Hematopoietic multipotent progenitor cell (in vitro differentiated cells): ENCODE results near the gene TMEM86B. TPM values are rescaled to one million over a fixed set of nuclear protein-coding genes. Genes with fewer than 3 reads are reported as not detected.
A peak's percentile ranks its signal among the peaks of the same experiment; 100 is the strongest.

Experiments
- DNase-seq, 3 donors: peaks; one replicate each; pipeline ENCODE4 v3.0.0-alpha.2; 2011 to 2015; ENCODE audit warnings: low read depth in 2 of 3, low spot score in 2 of 3
- total RNA-seq: library from RNA; depleted of rRNA; stranded (reverse); fragments of >200 nt; gene quantifications from one replicate; pipeline ENCODE4 v1.2.3, GENCODE V29; 2012

The TMEM86B gene
- total RNA-seq = 12.4 TPM

GRCh38 chr19:55228403-55229031, at the start of gene TMEM86B:
TSS of gene TMEM86B (minus strand) at chr19:55228763. CDS start at chr19:55228741, 22 bp downstream.
- DNase-seq = peak in 2 of 3 donors; percentile 12 to 24

GRCh38 chr19:55277494-55277893, 48.9 kb upstream of the TMEM86B start:
- DNase-seq = no peak

- DNase-seq = no peak
Measured at GRCh38 chr19:55276720-55277430, 48.3 kb upstream of the TMEM86B start.

- DNase-seq = no peak
Measured at GRCh38 chr19:55275851-55276719, 47.5 kb upstream of the TMEM86B start.

GRCh38 chr19:55273978-55274707, 45.6 kb upstream of the TMEM86B start:
- DNase-seq = no peak

- no peak for DNase-seq
Measured at GRCh38 chr19:55272142-55272541, 43.6 kb upstream of the TMEM86B start.

GRCh38 chr19:55270172-55270942, 41.8 kb upstream of the TMEM86B start:
- no peak for DNase-seq

- no peak for DNase-seq
Measured at GRCh38 chr19:55269299-55269698, 40.7 kb upstream of the TMEM86B start.

- DNase-seq = no peak
Measured at GRCh38 chr19:55266840-55267239, 38.3 kb upstream of the TMEM86B start.

- DNase-seq = no peak
Measured at GRCh38 chr19:55266404-55266803, 37.8 kb upstream of the TMEM86B start.

- no peak for DNase-seq
Measured at GRCh38 chr19:55265723-55266386, 37.3 kb upstream of the TMEM86B start.

- no peak for DNase-seq
Measured at GRCh38 chr19:55265173-55265572, 36.6 kb upstream of the TMEM86B start.

- no peak for DNase-seq
Measured at GRCh38 chr19:55264531-55264930, 36.0 kb upstream of the TMEM86B start.

GRCh38 chr19:55262359-55262758, 33.8 kb upstream of the TMEM86B start:
- DNase-seq = no peak

GRCh38 chr19:55261671-55262126, 33.1 kb upstream of the TMEM86B start:
- DNase-seq = no peak

- DNase-seq = no peak
Measured at GRCh38 chr19:55259540-55260210, 31.1 kb upstream of the TMEM86B start.

GRCh38 chr19:55258828-55259539, 30.4 kb upstream of the TMEM86B start, which contains the start of gene PPP6R1:
TSS of gene PPP6R1 (minus strand) at chr19:55259017. CDS start at chr19:55247103, 11,914 bp downstream.
- peak; percentile 93 to 99 (median 99) for DNase-seq

- peak in 2 of 3 donors; percentile 19 to 41 for DNase-seq
Measured at GRCh38 chr19:55258476-55258827, 29.9 kb upstream of the TMEM86B start.
